Panc1 (cell line): ENCODE measurements around the gene FAM110A. TPM values are rescaled to one million over a fixed set of nuclear protein-coding genes. Genes with fewer than 3 reads are reported as not detected.

Source experiments
- ATAC-seq: fragments of 200-7000 bp; cut with Tn5 transposase; 2 replicates; pipeline ENCODE4 v1.9.1; 2020; ENCODE audit warnings: mild to moderate bottlenecking, moderate library complexity
- BruUV-seq: library from RNA; stranded (reverse); fragments of 400-500 nt; replicated peaks from 2 replicates; lab custom pipeline; 2021; lab: Mats Ljungman, UMichigan
- CTCF ChIA-PET: fragments of 300-600 bp; sonication (Branson Sonifier 250); formaldehyde crosslinking; loops from one replicate; lab custom pipeline; 2022; ENCODE audit warnings: antibody characterized with exemption; lab: Charles Lee
- POLR2A ChIA-PET: fragments of 300-600 bp; sonication (Branson Sonifier 250); formaldehyde crosslinking; loops from one replicate; lab custom pipeline; 2022; ENCODE audit warnings: antibody characterized with exemption; lab: Charles Lee
- DNase-seq: peaks from one replicate; pipeline ENCODE4 v3.0.0-alpha.2; 2010; ENCODE audit warnings: low read depth, low spot score
- H3K27ac ChIP-seq: 2 replicates; pipeline ENCODE4 v1.5.1; 2011; ENCODE audit warnings: mild to moderate bottlenecking, low read length, inconsistent platforms
- H3K27me3 ChIP-seq: fragments of 200-500 bp; sonication (Bioruptor generic); 2 replicates; pipeline ENCODE4 v1.6.0; 2014; ENCODE audit warnings: low read length, inconsistent platforms; ENCODE audit not compliant: control insufficient read depth, insufficient read depth
- H3K36me3 ChIP-seq: fragments of 200-500 bp; sonication (Bioruptor generic); 2 replicates; pipeline ENCODE4 v1.5.1; 2014; ENCODE audit warnings: inconsistent platforms, mild to moderate bottlenecking, low read length, moderate library complexity; ENCODE audit not compliant: control insufficient read depth, insufficient read depth
- H3K4me1 ChIP-seq: 2 replicates; pipeline ENCODE4 v1.5.1; 2011; ENCODE audit warnings: inconsistent platforms, mild to moderate bottlenecking, low read length, moderate library complexity; ENCODE audit not compliant: control insufficient read depth, insufficient read depth
- H3K4me3 ChIP-seq, 2 experiments: 2 replicates each; pipeline ENCODE4 v1.5.1; 2011 to 2012; ENCODE audit warnings: low read depth in 2 of 2, low read length in 2 of 2, mild to moderate bottlenecking in 2 of 2, inconsistent platforms in 1 of 2, moderate library complexity in 1 of 2
- H3K9me3 ChIP-seq: fragments of 200-500 bp; sonication (Bioruptor generic); 2 replicates; pipeline ENCODE4 v1.5.1; 2014; ENCODE audit warnings: low read depth, mild to moderate bottlenecking, inconsistent platforms, low read length, moderate library complexity; ENCODE audit not compliant: control insufficient read depth, insufficient read depth
- CTCF ChIP-seq: fragments of 450-650 bp; IDR thresholded peaks from 2 replicates; pipeline ENCODE4 v1.5.1; 2017; ENCODE audit warnings: mild to moderate bottlenecking
- POLR2AphosphoS5 ChIP-seq: IDR thresholded peaks from 2 replicates; pipeline ENCODE4 v1.6.1; 2012; ENCODE audit warnings: mild to moderate bottlenecking, low read depth, low read length, moderate library complexity
- REST ChIP-seq, 2 experiments: IDR thresholded peaks; 2 replicates each; pipeline ENCODE4 v1.6.1; 2011 to 2012; ENCODE audit warnings: low read depth in 2 of 2, control low read depth in 1 of 2, low read length in 1 of 2, mild to moderate bottlenecking in 1 of 2, moderate library complexity in 1 of 2; ENCODE audit not compliant: insufficient read depth in 1 of 2
- SIN3A ChIP-seq: IDR thresholded peaks from 2 replicates; pipeline ENCODE4 v1.6.1; 2012; ENCODE audit warnings: low read depth, mild to moderate bottlenecking, low read length, moderate library complexity, borderline replicate concordance; ENCODE audit not compliant: insufficient read depth
- TCF7L2 ChIP-seq: IDR thresholded peaks from 2 replicates; pipeline ENCODE4 v1.6.1; 2011; ENCODE audit warnings: mild to moderate bottlenecking, low read depth, low read length, inconsistent platforms
- in situ Hi-C: cut with HindIII; loops from 2 replicates; pipeline ENCODE4 v1.10.0; 2016; ENCODE audit warnings: low sequenced_read_pairs, low pct_unique_long_range_greater_than_20kb
- intact Hi-C: fragments of 100-400 bp; cut with micrococcal nuclease; formaldehyde crosslinking; loops from one replicate; pipeline ENCODE4 v1.10.0; 2022; ENCODE audit not compliant: unreplicated experiment
- total RNA-seq: library from RNA; stranded (reverse); gene quantifications from one replicate; pipeline ENCODE4 v1.2.1, GENCODE V29; 2021; ENCODE audit not compliant: unreplicated experiment

FAM110A gene
- total RNA-seq, 1 experiment from 2014 or later: 7.8 TPM

DNA sequence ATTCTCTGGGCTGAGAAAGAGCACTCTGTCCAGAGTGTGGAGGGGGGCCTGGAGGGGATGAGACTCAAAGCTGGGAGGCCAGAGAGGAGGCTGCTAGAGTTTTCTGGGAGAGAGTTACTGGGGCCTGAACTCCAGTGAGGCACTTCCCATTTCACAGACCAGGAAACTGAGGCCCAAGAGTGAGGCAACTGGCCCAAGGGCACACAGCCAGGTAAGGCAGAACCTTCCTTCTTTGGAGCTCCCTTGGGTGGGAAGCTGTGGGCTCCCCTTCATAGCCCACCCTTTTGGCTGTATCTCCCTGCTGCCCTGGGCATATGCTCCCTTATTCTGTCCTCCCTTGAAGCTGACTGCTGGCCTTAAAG is 48.2 kb downstream of the FAM110A start:
- no peak for ATAC-seq
- H3K27me3 ChIP-seq: no peaks in the 10 kb centered on the region
- in situ Hi-C loops: no loop called here
- H3K4me1 ChIP-seq: peaks cover 5% of the 10 kb centered on the region; the same call in 1 of the 2 replicates
- no peaks in the 10 kb centered on the region for H3K9me3 ChIP-seq
- intact Hi-C loops: no loop called here
- BruUV-seq: no TSS peak
- H3K4me3 ChIP-seq: peak overlapping the region in 1 of 2 experiments; percentile 17; a peak in 1 of 4 replicates
- POLR2A ChIA-PET: no interaction called here
- no peak overlapping the region for H3K27ac ChIP-seq
- TF ChIP-seq CTCF (no peak), SIN3A (no peak), TCF7L2 (no peak), POLR2AphosphoS5 (no peak), REST (IDR thresholded peaks at IDR 0.05; ENCODE audit: insufficient read depth in 1 of 2, low read depth in 2 of 2, low read length in 1 of 2) (no peak)
- no peaks in the 10 kb centered on the region for H3K36me3 ChIP-seq
- CTCF ChIA-PET: no interaction called here
- DNase-seq: no peak

DNA sequence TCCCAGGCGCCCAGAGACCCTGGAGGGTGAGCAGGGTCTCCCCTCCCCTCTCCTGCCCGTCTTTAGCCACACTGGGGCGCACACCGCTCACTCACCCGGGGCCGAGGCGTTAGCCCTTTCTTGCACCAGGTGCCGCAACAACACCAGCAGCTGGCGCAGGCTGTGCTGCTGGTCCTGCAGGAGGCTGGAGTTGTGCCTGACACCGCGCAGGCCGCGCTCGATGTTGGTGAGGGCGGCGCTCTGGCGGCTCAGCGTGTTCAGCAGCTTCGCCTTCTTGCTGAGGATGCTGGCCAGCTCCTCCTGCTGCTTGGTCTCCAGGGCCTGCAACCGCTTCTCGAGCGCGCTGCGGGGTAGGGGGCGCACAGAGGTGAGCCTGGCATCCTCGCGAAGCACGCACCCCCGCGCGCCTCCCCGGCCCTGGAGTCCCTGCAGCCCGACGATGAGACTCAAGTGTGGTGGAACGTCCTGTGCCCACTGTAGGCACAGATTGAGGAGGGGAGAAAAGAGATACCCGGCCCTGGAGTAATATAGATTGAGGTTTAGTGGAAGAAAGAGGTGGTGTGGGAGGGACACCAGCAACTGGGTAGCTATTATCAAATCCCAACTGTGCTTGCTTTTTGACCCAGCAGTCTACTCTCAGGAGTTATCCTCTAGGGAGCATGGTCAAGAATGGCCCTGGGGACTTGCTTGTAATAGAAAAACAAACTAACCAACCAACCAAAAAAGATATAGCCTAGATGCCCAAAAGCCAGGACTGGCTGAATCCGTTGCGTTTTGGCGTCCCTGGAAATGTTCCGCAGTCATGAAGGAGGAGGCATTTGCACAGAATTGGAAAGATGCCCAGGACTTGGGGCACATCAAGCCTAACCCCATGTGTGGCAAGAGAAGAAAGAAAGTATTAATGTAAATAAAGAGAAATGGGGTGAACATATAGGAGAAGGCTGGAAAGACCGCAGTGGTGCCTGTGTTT is 51.8 kb downstream of the FAM110A start:
- H3K36me3 ChIP-seq: no peaks in the 10 kb centered on the region
- ChIA-PET POLR2A (no interaction called here), CTCF (no interaction called here)
- intact Hi-C loops (no loop called here), in situ Hi-C loops (no loop called here)
- H3K27me3 ChIP-seq: no peaks in the 10 kb centered on the region
- H3K27ac ChIP-seq: no peak overlapping the region
- no TSS peak for BruUV-seq
- H3K4me3 ChIP-seq: no peak overlapping the region
- DNase-seq (no peak), ATAC-seq (no peak)
- peaks cover 5% of the 10 kb centered on the region; the same call in 1 of the 2 replicates for H3K4me1 ChIP-seq
- no peaks in the 10 kb centered on the region for H3K9me3 ChIP-seq
- TF ChIP-seq POLR2AphosphoS5 (no peak), CTCF (no peak), TCF7L2 (no peak), REST (IDR thresholded peaks at IDR 0.05; ENCODE audit: insufficient read depth in 1 of 2, low read depth in 2 of 2, low read length in 1 of 2) (0 out of 4 replicates have a peak, but pooled peaks of 1 of the 2 experiments have one; percentile 56)
